GF-D8 (cell line): ENCODE data around the gene B4GALT6.

Experiments
- DNase-seq: peaks from one replicate; lab custom pipeline; 2025; lab: John Stamatoyannopoulos, UW

The B4GALT6 gene

DNA sequence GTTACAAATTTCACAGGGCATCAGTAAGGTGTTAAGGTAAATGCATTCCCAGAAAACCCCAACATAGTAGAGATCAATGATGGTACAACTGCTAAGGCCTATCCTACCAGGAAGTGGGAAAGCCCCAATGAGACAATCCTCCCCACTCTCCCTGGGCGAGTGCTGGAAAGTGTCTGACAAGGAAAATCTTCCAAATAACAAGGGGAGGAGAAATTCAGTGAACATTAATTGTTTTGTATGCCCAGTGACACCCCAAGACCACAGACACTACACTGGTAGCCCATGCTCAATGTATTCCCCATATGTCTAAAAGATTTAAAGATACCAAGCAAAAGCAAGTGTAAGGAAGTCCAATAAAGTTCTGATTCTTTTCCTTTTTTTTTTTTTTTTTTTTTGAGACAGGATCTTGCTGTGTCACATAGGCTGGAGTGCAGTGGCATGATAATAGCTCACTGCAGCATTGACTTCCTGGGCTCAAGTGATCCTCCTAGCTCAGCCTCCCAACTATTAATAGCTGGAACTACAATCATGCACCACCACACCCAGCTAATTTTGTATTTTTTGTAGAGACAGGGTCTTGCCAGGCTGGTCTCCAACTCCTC is 24.7 kb downstream of the B4GALT6 start:
- no peak for DNase-seq

DNA sequence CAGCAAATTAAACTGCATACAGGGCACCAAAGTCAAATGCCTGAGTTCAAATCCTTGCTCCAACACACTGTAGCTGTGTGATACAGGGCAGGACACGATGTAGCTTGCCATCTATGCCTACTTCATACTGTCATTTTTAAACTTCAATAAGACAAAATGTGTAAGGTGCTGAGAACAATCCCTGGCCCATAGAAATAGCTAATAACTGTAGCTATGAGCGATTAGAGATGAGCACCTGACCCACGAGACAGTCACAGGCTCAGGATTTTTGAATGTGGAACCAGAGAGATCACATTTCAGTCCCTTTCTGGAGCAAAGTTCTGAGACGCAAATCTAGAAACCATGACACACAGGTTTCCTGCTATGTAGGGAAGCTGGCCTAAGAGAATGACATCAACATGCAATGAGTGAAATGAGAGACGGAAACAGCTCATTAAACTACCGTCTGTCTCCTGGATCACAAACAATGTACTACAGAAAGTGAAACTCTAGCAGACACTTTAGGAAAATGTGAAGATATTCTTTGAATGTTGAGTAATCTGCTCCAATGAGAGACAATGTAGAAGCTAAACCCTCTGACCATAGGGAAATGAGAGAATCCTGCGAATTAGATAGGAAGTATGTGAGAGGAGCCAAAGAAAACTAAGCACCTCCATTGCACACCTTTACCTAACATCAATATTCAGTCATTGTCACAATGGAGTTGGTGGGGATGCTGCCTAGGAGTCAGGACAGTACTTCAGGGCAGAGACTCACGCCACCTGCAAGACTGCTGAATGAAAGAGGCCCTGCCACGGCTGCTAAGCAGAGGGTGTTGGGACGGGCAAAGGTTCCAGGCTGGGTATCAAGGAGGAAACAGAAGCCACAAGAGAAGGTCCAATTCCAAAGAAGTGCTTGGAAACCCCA is 25.5 kb downstream of the B4GALT6 start:
- no peak for DNase-seq

DNA sequence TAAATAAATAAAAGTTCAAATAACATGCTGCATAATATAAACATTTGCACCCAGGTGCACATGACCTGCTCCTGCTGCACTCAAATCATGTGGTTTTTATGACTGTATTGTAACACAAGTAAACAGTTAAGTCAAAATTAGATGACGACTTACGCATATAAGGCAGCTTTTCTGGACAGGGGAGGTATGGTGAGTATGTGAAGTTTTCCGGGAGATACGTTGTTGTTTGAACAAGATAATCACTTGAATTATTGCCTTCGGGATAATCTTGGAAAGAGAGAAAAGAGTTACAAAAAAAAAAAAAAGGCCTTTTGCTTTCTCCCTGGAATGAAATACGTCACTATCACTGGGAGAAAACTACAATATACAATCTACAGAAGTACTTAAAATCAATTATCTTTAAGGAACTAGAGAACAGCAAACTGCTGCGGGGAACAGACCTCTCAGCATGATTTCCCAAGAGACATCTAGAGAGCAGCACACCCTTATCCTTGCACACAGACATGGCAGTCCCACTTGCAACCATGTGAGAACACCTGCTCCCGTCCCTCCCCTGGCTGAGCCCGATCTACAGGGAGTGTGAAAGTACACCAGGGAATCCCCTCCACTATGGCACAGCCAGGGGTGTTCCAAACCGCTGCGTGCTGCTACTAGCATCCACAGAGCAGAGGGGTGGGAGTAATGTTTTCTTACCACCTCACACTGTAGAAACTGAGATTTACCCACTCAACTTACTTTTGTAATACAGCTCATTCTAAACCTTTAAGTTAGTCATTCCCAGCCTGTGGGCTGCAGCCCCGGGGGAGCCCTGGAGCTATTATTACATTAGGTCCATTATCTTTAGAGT is 26.3 kb downstream of the B4GALT6 start:
- no peak for DNase-seq

DNA sequence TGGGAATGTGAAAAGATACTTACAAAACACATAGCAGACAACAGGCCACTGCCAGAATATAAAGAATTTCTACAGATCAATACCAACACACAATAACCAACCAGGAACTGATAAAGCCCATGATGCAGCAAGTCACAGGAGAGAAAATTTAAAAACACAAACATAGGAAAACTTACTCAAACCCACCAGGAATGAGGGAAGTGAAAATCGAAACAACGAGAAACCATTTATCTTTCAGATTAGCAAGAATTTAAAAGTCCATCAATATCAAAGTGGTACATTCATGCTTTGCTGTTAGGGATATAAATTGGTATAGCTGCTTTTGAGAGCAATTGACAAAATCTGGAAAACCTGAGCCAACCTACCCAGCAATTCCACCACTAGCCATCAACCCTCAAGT is 27.6 kb downstream of the B4GALT6 start:
- DNase-seq: no peak

DNA sequence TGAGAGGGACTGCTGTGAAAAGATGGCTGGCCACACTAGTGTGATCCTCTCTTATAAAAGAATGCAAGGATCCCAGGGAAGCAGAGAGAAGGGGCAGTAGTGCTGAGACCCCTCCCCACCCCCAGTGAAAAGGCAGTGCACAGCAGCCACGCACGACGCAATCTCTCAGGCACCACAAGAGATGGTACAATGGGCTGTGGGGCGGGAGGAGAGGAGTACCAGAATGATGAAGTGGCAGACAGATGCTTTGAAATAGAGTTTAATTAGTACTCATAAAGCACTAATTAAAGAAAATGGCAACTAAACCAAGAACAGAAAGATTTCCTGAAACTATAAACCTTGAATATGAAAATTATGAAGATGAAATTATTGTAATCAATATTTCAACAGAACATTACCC is 29.0 kb downstream of the B4GALT6 start:
- DNase-seq: no peak

DNA sequence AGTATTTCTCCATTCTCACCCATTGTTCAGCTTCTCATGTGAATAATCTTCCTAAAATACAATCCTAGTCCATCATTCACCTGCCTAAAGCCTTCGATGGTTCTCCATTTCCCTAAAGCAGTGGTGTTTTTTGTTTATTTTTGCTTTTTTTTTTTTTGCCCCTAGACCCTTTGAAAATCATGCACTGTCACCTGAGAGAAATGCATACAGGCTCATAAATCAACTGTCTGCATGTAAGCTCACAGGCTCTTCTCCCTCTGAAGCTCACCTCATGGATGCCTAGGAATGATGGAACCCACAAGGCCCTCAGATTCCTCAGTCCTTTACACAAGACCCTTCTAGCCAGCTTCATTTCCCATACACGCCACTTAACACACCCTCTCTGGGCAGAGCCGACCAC is 31.5 kb downstream of the B4GALT6 start:
- no peak for DNase-seq

DNA sequence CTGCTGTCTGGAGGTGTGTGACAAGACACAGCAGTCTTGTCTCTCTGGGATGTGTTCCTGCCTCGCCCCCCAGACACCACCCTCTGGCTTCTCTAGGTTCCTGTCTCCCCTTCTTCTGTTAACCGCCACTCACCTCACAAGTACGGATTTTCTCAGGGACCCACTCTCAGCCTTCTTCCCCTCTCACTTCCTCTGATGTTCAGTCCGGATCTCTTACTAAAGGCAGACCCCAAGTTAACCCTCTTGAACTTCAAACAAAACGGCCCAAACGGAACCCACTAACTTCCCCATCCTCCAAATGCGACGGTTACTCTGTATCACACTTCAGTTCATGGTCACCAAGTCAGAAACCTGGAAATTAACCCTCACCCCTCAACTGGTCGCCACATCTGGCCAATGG is 32.0 kb downstream of the B4GALT6 start:
- DNase-seq: no peak

DNA sequence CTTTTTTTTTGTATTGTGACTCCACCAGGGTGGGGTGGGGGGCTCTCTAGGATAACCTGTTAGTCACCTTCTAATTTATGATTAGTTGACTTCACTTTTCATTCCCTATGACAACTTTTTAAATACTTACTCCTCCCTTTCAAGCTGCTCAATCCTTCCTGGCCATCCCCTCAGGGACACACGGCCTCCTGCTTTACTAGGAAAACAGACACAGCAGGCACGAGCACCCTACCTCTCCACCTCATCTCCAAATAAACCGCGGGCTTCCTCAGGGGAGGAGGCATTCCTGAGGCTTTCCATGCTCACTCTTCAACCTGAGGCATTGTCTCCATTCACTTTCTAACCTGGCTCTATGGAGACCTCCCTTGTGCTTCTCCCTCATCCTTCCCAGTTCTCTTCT is 33.0 kb downstream of the B4GALT6 start:
- DNase-seq: no peak

DNA sequence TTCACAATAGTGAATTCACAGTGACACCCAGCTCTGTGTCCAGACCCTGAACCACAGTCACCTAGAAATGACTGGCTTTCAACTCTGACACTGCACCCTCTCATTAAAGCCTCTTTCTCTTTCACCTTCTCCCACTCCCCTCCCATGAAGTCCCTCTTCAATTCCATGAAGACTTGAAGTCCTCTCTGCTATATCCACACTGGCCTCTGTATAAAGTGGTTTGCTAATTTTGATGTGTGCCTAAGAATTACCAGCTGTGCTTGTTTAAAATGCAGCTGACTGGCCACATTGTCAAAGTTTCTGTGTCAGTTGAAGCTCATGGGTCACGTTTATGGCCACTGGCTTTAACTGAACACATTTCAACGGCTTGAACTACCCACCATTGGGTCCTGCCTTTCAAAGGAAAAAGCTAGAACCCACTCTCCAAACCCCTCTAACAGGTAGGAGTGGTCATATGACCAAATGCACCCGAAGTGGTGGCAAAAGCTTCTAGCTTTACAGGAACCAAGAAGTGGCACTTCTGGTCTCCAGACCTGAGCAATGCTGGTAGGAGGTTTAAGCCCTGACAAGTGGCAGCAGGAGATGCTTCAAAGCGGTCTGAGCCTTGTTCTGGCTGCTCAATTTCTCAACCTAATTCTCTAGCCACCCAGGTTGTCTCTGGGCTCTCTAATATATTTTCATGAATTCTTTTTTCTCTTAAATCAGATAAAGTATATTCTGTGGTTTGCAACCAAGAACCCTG is 34.2 kb downstream of the B4GALT6 start:
- no peak for DNase-seq

DNA sequence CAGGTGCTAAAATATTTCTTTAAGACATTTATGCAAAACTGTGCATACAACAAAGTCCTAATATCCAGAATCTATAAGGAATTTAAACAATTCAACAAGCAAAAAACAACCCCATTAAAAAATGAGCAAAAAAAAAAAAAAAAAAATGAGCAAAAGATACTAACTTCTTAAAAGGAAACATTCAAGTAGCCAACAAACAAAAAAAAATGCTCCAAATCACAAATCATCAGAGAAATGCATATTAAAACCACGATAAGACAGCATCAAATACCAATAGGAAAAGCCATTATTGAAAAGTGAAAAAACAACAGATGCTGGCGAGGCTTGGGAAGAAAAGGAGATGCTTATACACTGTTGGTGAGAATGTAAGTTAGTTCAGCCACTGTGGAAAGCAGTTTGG is 34.9 kb downstream of the B4GALT6 start:
- no peak for DNase-seq

DNA sequence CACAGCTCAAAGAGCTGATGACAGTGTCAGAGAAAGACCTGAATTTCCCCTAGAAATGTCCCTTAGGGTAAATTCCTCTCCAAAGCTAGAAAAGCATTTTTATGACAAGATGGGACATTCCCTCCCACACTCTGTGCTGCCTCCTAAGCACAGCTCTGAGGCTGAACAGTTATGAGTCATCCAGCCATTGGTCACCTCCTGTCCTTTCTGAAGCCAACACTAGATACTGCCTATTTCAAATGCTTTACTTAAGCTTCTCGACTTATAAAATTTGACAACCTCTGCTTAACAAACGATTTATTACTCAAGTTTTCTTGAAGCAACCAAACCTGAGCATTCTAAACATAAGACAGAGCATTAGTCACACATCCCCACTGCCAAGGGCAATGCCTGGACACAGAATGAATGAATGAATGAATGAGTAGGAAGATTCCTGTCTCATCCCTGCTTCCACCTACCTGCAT is 35.4 kb downstream of the B4GALT6 start:
- DNase-seq: no peak

DNA sequence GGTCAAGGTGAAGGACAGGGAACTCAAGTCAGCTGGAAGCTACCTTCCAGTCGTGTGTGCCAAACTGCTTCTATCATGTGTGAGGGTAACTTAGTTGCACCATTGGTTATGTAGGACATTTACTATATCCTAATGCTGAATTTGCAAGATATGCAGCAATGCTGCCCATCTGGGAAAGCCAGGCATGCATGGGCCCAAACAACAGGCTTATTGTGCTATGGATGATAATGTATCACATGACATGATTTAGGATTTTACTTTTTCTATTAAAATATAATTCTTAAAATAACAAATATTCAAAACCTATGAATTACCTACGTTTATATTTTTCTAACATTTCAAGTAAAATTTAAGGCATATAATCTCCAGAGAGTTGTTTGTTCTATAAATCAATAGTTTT is 35.9 kb downstream of the B4GALT6 start:
- DNase-seq: no peak

DNA sequence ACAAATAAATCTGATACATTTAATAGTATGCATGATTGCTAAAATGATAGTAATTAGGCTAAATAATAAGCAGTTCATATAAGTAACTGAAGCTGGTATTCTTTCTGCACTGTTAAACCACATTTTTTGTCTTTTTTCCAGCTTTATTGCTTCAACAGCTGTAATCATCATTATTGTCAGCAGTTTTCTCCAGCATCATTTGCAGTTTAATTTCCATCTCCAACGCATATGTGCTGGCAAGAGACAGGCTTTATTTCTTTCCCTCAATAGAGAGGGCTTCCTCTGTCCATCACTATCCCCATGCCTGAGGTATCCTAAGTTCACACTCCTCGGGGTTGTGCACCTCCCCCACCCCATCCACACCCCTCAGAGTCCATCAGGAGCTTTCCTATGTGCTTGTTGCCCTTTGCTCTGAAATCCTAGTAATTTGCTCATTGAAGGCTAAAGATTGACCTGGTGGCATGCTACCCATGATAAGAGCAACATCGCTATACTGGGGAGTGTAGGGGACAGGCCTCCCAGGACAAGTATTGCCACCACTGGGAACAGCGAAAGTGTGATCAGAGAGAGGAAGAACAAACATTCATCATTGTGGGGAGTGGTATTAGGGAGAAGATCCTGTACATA is 37.1 kb downstream of the B4GALT6 start:
- DNase-seq: no peak

DNA sequence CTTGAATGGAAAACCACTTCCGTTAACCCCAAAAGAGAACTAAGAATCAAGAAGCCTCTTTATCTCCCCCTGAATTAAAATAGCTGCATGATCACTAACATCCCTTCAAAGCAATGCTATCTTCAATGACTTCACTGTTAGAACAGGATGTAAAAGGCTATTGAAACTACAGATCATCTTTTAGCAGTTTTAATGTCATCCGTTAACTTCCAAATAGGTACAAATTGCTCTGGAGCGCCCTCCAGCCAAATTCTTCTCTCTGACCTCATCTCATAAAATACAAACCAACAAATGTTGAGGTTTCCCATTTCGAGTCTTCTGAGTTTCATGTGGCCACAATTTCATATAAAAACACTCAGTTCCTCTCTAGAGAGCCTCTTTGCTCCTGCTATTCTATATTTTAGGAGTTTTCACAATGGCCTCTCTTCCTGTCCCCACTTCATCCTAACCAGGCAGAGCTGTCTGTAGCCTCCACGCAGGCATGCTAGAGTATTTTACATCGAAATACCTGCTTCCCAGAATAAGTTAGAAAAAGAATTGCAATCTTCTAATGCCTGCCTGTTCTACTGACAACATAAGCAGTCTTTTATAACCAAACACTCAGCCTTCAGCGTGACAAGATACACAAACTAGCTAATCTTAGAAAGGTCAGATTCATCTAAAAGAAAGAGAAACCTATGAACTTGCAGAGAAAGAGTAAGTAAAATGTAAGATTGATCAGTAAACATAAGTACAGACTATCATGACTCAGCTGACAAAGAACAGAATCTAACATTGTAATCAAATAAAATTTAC is 37.9 kb downstream of the B4GALT6 start:
- DNase-seq: no peak

DNA sequence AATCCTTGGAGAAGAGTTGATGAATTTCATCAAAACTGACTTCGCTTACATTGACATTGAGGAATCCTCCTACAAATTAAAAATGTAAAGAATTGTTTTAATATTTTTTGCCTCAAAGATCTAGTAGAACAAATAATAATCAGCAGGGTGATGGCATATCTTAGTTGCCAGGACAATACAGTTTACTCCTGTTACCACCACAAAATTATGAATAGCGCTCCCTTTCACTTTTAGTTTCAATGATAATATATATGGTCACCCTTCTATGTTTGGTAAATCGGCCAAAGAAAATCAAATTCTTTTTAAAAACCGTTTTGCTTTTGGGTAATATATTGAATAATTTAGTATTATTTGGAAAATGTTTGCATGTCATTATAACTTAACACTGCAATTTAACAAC is 39.0 kb downstream of the B4GALT6 start:
- DNase-seq: no peak

DNA sequence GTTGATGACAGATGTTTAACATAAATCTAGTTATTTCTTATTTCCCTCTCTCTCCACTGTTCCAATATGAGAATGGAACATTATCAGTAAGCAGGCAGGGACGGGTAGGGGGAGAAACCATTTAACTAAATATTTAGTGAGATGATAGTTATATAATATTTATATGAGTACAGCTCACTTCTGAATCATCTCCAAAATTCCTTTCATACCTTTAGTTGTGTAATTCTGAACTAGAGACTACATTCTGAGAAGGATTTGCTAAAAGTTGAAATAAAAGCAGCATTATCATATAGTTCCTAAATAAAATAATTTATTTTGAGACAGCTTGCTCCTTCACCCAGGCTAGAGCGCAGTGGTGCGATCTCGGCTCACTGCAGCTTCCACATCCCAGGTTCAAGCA is 41.4 kb downstream of the B4GALT6 start:
- DNase-seq: no peak

DNA sequence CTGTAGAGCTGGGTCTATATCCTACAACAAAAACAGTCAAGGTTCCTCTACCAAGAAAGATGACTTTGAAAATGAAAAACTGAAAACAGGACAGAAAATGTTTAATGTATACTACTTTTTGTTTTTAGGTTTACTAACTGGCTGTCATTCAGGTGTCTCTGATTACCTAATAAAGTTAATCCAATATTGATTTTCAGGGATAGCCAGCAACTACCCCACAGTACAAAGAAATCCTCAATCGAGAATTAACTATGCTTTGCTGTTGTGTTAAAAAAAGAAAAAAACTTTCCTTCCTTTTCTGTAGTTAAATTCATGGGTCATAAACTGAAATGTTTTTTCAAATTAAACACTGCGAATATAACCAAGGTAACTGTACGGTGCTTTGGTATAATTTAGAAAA is 46.9 kb downstream of the B4GALT6 start:
- no peak for DNase-seq

DNA sequence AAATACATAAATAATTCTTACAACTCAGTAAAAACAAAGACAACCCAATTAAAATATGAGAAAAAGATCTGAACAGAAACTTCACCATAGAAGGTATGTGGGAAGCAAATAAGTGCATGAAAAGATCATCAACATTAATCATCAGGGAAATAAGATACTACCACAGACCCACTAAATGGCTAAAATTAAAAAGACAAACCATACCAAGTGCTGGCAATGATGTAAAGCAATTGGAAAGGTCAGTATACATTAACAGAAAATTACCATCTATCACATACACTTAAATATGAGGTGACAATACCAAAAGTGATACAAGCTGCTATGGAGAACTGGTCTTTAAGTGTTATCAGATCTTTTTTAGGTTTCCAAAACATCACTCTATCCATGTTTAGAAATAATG is 48.0 kb downstream of the B4GALT6 start:
- DNase-seq: no peak

DNA sequence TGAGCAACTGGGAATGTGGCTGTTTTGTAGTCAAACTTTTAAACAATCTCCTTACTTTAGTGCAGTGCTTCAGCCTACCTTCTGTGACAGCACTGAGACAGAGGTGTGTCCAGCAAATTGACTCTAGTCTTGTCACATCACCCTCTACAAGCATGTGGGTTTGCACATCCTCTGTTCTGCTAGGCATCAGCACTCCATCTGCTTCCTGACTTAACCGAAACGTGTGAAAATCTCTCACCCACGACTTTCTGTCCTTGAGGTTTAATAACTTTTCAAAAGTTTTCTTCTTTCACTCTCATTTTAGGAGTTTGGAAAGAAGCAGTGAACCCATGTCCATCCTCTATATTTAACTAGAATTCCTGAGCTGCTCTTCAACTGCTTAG is 50.1 kb downstream of the B4GALT6 start:
- DNase-seq: no peak

DNA sequence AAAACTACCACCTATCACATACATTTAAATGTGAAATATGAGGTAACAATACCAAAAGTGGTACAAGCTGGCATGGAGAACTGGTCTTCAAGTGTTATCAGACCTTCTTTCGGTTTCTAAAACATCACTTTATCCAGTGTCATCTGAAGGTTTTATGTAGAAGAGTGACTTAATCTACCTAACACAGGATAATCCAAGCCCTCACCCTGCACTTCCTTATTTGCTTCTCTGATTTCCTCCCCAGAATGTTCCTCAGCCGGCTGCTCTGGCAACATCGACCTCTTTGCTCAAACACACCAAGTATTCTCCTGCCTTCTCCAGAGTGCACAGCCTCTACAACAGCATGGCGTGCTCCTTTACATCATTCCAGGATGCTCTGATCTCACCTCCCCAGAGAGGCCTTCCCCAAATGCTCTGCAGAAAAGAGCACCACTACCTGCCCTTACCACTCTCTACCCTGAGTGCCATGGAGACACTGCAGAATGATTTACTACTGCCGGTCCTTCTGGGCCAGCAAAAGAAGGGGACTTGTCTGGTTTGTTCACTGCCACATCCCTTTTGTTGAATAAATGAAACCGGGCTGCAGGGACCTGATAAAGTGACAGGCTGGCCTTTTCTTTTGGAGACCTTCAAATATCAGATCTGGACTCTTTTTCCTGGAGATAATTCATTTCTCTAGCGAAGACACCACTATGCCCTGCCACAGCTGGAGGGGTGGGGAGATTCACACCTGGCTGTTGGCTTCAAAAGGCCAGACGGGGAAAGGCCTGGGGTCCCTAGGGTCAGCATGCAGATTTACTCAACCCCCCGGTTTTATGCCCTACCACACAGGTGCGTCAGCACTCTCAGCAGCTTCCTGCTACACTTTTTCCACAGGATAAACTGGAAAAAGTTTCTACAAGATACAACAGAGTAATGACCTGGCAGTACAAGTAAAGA is 50.7 kb downstream of the B4GALT6 start:
- DNase-seq: no peak
